ENCODE measurements around the gene GPR141.

Gene GPR141, protein sequence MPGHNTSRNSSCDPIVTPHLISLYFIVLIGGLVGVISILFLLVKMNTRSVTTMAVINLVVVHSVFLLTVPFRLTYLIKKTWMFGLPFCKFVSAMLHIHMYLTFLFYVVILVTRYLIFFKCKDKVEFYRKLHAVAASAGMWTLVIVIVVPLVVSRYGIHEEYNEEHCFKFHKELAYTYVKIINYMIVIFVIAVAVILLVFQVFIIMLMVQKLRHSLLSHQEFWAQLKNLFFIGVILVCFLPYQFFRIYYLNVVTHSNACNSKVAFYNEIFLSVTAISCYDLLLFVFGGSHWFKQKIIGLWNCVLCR

DNA sequence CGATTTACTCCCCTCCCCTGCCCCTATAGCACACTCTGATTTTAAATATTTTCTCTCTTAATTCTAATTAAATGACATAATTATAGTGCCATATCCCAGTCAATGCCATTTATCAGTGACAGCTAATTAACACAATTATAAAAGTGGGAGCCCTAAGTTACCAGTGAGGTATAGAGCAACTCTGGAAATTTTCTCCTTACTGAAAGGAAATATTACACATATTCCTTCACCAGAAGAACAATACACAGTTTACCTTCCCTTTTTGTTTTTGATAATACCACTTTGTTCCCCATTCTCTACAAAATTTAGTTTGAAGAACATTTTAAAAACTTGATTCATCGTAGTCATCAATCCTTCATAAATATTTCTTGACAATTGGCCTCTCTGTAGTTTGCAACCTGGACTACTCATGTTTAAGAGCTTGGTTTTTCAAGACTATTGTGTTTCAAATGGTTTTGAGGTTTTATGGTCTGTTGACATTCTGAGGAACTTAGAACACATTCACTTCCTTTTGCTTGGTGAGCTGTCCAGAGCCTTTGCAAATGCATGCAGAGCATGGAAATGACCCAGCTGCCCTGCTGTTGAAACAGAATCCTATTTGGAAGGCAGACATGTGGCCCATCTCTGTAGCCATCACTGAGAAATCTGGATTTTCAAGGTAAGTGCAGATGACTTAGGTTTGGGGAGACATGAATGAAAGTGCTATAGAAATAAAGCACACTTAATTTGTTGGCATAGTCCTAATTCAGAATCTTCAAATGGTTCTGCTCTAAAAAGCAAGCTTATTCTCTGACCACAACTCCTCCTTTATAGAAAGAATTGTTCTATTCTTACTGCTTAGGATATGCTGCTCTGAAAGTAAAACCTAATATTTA lies at the start of gene GPR141:
GPR141 (plus strand) TSS at position 521 of the 875 bp plus-strand sequence. CDS start 56,628 bp downstream, outside the sequence.
- in situ Hi-C loops (cut with HindIII; ENCODE audit: low sequenced_read_pairs): no loop called here

DNA sequence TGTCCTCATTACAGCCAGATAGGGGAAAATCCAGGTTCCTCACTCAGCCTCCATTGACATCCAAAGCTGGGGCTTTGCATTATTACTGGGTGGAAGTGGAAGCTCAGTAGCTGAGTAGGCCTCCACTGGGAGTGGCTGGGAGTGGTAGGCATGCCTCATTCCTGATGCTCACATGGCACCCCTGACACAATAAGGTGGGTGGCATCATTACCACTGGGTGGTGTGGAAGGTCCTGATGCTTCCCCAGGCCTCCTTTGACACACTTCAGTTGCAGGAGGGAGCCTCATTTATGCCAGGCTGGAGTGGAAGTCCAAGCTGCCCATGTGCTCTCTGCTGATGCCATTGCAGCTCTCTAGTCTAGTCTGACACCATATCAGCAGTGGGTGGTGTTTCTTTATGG lies 48.2 kb upstream of the GPR141 start:
- in situ Hi-C loops (cut with HindIII; ENCODE audit: low sequenced_read_pairs): no loop called here

- in situ Hi-C loops (cut with HindIII; ENCODE audit: low sequenced_read_pairs): no loop called here
Measured at GRCh38 chr7:37642028-37642540, 41.5 kb upstream of the GPR141 start.

DNA sequence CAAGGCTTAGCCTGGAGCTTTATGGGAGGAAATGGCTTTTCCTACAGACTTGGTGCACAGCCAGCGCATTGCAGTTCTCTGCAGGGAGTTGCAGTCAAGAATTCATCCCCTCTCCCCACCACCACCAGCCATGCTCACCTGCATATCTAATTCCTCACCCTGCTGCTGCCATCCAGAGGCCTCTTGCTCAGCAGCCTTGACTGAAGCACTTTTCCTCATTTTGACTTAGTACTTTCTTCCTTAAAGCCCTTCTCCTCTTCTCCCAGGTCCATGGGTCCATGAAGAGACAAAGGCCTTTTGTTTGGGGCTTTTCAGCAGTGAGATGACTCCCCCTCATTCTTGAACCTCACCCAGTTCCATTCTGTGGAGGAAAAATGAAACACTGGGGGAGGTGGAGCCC lies 39.7 kb upstream of the GPR141 start:
- in situ Hi-C loops (cut with HindIII; ENCODE audit: low sequenced_read_pairs): no loop called here

GRCh38 chr7:37645282-37646050 lies 38.1 kb upstream of the GPR141 start:
- in situ Hi-C loops (cut with HindIII; ENCODE audit: low sequenced_read_pairs): no loop called here

- in situ Hi-C loops (cut with HindIII; ENCODE audit: low sequenced_read_pairs): no loop called here
Measured at GRCh38 chr7:37656913-37657530, 26.5 kb upstream of the GPR141 start.

- in situ Hi-C loops (cut with HindIII; ENCODE audit: low sequenced_read_pairs): no loop called here
Measured at GRCh38 chr7:37657816-37658215, 25.8 kb upstream of the GPR141 start.

DNA sequence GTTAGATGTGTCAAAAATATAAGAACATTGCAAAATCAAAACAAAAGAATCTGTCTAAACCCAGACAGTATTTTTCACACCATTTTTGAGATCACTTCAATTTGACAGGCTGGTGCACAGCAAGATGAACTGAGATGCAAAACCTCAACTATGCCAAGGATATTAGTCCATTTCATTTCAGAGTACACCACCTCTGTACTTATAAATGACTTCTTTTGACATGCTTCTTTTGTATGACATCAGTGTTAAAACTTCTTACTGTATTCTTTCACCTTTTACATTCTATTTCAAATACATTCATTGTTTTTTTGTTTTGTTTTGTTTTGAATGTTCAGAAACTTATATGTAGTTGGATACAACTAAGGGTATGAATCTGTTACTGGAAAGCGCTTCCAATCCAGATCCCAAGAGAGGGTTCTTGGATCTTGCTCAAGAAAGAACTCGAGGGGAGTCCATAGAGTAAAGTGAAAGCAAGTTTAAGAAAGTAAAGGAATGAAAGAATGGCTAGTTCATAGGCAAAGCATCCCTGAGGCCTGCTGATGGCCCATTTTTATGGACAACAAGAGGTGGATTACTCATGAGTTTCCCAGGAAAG lies 23.5 kb upstream of the GPR141 start:
- in situ Hi-C loops (cut with HindIII; ENCODE audit: low sequenced_read_pairs): no loop called here

- in situ Hi-C loops (cut with HindIII; ENCODE audit: low sequenced_read_pairs): no loop called here
Measured at GRCh38 chr7:37660614-37661013, 23.0 kb upstream of the GPR141 start.

- in situ Hi-C loops (cut with HindIII; ENCODE audit: low sequenced_read_pairs): no loop called here
Measured at GRCh38 chr7:37663693-37664092, 19.9 kb upstream of the GPR141 start.

- in situ Hi-C loops (cut with HindIII; ENCODE audit: low sequenced_read_pairs): no loop called here
Measured at GRCh38 chr7:37665352-37666022, 18.1 kb upstream of the GPR141 start.

DNA sequence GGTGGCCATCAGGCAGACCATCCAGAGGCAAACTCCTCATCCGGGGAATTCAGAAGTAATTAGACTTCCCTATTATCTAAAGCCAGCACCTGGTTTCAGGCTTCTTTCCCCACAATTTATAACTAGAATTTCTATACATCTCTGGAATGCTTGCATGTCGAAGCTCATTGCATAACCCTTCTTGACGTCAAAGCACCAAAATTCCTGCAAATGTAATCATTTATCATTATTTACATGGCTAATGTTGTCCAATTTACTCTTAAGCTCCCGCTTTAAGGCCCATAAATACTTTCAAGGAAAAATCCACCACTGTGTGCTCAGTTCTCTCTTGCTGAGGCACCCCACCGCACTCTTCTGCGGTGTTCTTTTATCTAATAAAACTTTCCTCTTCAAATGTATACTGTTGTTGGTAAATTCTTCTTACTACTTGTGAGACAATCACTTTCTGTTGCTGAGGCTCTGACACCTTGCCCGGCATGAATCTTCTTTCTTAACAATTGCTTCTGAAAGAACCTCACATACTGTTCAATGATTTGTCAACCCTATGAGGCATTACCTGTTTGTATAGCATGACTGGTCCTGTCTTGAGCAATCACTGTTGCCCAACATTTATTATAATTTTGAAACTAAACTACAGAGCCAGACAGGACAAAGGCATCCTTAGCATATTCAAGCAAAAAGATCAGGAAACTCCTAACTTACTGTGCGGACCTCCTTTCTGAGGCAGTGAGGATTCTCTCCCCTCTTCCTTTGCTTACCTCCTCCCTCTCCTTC lies 17.4 kb upstream of the GPR141 start:
- in situ Hi-C loops (cut with HindIII; ENCODE audit: low sequenced_read_pairs): no loop called here

- in situ Hi-C loops (cut with HindIII; ENCODE audit: low sequenced_read_pairs): no loop called here
Measured at GRCh38 chr7:37669818-37670217, 13.7 kb upstream of the GPR141 start.

GRCh38 chr7:37670436-37670835 lies 13.1 kb upstream of the GPR141 start:
- in situ Hi-C loops (cut with HindIII; ENCODE audit: low sequenced_read_pairs): no loop called here

GRCh38 chr7:37671876-37672275 lies 11.7 kb upstream of the GPR141 start:
- in situ Hi-C loops (cut with HindIII; ENCODE audit: low sequenced_read_pairs): no loop called here

DNA sequence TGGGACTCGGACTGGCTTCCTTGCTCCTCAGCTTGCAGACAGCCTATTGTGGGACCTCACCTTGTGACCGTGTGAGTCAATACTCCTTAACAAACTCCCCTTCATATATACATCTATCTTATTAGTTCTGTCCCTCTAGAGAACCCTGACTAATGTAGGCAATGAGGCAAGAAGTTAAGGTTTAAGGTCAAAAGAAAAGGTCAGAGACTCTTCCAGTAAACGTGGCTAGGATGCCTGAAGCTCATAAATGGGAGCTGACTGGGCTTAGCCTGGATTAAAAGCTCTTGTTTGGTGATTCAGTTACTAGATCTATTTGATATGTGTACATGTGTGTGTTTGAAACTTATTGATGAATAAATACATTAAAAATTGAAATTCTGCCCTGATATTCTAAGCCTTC lies 10.6 kb upstream of the GPR141 start:
- in situ Hi-C loops (cut with HindIII; ENCODE audit: low sequenced_read_pairs): no loop called here

GRCh38 chr7:37673523-37673922 lies 10.0 kb upstream of the GPR141 start:
- in situ Hi-C loops (cut with HindIII; ENCODE audit: low sequenced_read_pairs): no loop called here

GRCh38 chr7:37674531-37674930 lies 9.0 kb upstream of the GPR141 start:
- in situ Hi-C loops (cut with HindIII; ENCODE audit: low sequenced_read_pairs): no loop called here

DNA sequence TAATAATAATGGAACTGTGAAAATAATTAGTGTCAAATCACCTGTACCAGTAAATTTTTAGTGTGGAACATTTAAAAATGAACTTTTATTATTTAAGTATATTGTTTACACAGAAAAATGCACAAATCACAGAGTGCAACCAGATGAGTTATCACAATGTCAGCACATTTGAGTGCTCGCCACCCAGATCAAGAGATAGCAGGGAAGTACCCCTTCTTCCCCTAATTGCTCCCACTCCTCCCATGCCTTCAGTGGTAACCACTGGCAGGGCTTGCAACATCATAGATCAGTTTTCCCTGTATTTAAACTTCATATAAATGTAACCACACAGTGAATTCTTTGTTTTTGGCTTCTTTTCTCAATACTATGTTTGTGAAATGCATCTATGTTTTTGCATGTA lies 7.8 kb upstream of the GPR141 start:
- in situ Hi-C loops (cut with HindIII; ENCODE audit: low sequenced_read_pairs): no loop called here

Data from endothelial cell of hepatic sinusoid (primary cell).